ENCODE measurements around the gene POLR1B.
"Not testable (repeated sequence)": the region's sequence is repeated elsewhere in the genome, so short reads cannot be mapped to it uniquely, and the experiment has no call there.

The POLR1B gene, protein sequence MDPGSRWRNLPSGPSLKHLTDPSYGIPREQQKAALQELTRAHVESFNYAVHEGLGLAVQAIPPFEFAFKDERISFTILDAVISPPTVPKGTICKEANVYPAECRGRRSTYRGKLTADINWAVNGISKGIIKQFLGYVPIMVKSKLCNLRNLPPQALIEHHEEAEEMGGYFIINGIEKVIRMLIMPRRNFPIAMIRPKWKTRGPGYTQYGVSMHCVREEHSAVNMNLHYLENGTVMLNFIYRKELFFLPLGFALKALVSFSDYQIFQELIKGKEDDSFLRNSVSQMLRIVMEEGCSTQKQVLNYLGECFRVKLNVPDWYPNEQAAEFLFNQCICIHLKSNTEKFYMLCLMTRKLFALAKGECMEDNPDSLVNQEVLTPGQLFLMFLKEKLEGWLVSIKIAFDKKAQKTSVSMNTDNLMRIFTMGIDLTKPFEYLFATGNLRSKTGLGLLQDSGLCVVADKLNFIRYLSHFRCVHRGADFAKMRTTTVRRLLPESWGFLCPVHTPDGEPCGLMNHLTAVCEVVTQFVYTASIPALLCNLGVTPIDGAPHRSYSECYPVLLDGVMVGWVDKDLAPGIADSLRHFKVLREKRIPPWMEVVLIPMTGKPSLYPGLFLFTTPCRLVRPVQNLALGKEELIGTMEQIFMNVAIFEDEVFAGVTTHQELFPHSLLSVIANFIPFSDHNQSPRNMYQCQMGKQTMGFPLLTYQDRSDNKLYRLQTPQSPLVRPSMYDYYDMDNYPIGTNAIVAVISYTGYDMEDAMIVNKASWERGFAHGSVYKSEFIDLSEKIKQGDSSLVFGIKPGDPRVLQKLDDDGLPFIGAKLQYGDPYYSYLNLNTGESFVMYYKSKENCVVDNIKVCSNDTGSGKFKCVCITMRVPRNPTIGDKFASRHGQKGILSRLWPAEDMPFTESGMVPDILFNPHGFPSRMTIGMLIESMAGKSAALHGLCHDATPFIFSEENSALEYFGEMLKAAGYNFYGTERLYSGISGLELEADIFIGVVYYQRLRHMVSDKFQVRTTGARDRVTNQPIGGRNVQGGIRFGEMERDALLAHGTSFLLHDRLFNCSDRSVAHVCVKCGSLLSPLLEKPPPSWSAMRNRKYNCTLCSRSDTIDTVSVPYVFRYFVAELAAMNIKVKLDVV

DNA sequence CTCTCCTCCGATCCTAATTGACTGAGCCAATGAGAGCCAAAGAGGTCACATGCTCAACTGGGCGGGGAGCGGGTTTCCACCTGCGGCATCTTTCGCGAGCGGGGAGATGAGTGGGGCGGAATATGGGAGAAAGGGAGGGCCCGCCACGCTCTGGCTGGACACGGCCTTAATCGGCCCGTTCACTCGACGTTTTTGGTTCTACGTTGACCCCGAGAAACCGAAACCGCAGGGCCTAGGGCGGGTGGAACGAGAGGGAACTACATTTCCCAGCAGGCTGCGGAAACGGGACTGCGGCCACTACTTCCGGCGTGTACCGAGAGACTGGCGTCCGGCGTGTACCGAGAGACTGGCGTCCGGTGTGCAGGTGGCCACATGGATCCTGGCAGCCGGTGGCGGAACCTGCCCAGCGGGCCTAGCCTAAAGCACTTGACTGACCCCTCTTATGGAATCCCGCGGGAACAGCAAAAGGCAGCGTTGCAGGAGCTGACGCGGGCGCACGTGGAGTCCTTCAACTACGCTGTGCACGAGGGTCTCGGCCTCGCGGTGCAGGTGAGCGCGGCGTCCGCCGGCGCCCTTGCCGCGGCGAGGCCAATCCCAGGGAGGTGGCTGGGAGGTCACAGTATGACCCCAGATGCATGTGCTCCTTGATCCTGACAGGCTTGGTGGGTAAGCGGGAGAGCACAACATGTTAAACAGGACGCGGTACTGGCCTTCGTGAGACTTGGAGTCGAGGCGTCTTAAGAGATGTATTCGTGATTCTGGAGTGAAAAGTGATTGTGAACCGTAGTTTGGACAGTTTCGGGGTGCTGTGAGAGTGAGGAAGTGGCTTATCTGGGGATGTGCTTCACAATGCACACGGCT lies at the start of gene POLR1B:
Gene POLR1B (plus strand): TSS at position 343 of the 861 bp plus-strand sequence. CDS start 30 bp downstream, at position 373.
- no peak for FAIRE-seq
- peak; percentile 71 for DNase-seq (ENCODE audit: low spot score)

DNA sequence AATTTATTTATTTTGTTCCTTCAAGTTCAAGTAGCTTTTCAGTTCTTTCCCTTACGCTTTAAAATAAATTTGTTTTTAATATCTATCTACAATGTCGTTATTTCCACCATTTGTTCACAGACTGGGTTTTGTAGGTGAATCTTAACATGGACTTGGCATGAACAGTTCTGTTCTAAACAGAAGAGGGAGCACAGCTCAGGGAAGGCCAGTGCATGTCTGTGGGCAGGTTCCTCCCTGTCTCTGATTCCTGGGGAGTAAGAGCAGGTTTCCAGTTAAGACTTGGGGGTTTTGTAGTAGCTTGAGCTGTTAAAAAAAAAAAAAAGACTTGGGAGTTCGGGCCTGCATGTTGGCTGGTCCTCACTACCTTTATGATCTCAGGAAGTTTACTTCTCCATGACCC lies 49.2 kb upstream of the POLR1B start:
- FAIRE-seq = no peak
- no peak for DNase-seq (ENCODE audit: low spot score)

DNA sequence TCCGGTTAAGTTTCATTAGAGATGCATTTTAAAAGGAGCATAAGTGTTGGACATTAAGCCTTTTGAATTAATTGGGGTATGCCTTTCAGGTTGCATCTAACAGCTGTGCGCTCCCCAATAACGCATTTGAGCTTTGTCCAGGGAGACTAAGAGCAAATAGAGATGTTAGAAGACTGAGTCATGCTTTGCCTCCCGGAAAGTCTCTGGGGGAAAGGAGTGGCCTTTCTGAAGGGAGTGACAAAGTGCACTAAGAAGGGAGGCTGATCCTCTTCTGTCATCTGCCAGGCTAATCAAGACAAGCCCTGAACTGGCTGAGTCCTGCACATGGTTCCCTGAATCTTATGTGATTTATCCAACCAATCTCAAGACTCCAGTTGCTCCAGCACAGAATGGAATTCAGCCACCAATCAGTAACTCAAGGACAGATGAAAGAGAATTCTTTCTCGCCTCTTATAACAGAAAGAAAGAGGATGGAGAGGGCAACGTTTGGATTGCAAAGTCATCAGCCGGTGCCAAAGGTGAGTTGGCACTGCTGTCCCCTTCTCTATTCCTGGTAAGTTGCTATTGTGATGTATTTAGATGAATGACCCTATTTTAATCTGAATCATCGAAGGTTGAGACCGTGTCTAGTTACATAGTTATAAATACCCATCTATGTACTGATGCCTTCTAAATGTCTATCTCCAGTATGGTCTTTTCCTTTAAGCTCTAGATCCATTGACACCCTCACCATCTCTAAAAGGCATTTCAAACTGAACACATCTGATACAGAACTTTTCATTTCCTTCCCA lies 48.2 kb upstream of the POLR1B start:
- DNase-seq (ENCODE audit: low spot score) = peak; percentile 45
- no peak for FAIRE-seq

DNA sequence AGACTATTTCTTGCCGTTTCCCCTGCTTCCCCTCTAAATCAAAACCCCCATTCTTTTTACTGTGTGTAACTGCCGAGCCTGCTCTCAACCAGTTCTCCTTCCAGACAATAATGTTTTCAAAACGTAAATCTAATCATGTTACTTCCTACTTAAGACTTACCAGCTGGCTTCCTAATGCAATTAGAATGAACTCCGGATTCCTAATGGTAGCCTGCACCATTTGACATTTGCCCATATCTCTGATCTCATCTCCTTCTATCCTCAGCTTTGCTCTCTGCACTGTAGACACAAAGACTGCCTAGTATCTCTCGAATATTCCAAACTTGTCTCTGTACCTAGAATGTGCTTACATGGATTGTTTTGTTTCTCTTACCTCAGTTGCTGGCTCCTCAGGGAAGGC lies 47.4 kb upstream of the POLR1B start:
- FAIRE-seq = no peak
- DNase-seq (ENCODE audit: low spot score) = no peak

DNA sequence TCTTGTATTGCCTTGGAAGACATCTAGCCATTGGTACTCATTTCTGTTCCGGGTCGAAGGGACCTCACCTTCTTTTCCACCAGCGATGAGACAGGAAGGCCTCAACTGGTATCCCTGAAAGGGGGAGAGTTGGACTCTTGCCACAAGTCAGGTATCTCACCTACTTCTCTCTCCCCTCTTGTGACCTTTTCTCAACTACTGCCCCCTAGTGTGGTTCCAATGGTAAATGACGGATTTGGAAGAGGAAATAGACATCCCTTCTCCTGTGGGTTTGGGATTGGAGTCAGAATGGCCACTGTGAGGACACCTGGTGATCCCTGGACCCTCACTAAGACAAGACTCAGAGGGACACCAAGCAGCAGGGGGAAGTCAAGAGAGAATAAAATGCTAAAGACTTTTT lies 46.4 kb upstream of the POLR1B start:
- DNase-seq (ENCODE audit: low spot score); FAIRE-seq: not testable (repeated sequence)

DNA sequence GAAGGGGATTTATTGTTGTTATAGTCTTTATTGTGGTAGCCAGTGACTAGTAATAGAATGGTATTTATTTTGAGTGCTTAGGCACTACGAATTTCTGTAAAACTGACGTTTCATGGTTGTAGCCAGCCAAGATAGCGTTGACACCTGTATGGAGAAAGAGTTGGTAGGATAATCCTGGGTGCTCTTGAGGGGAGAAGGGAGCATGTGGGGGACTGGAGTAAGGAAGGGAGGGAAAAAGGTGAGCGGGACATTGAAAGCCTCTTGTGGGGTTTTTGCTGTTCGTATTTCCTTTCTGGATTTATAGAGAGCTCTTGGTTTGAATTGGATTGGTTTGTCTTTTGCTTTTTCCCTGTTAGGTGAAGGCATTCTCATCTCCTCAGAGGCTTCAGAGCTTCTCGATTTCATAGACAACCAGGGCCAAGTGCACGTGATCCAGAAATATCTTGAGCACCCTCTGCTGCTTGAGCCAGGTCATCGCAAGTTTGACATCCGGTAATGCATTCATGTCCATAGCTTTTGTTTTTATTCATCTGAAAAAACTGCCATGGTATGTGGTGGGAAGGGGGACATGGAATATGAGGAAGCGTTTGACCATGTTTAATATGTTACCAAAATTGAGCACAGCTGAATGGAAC lies 41.3 kb upstream of the POLR1B start:
- peak; percentile 22 for DNase-seq (ENCODE audit: low spot score)

DNA sequence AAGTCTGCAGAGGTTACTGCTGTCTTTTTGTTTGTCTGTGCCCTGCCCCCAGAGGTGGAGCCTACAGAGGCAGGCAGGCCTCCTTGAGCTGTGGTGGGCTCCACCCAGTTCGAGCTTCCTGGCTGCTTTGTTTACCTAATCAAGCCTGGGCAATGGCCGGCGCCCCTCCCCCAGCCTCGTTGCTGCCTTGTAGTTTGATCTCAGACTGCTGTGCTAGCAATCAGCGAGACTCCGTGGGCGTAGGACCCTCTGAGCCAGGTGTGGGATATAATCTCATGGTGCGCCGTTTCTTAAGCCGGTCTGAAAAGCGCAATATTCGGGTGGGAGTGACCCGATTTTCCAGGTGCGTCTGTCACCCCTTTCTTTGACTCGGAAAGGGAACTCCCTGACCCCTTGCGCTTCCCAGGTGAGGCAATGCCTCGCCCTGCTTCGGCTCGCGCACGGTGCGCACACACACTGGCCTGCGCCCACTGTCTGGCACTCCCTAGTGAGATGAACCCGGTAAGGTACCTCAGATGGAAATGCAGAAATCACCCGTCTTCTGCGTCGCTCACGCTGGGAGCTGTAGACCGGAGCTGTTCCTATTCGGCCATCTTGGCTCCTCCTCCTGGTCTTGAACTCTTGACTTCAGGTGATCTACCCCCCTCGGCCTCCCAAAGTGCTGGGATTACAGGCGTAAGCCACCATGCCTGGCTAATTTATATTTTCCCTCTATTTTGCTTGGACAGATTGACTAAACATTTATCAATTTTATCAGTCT lies 32.8 kb upstream of the POLR1B start:
- FAIRE-seq; DNase-seq (ENCODE audit: low spot score): not testable (repeated sequence)

More for the DNA sequence above, 41.3 kb upstream of the POLR1B start:
- peak; percentile 63 for FAIRE-seq

DNA sequence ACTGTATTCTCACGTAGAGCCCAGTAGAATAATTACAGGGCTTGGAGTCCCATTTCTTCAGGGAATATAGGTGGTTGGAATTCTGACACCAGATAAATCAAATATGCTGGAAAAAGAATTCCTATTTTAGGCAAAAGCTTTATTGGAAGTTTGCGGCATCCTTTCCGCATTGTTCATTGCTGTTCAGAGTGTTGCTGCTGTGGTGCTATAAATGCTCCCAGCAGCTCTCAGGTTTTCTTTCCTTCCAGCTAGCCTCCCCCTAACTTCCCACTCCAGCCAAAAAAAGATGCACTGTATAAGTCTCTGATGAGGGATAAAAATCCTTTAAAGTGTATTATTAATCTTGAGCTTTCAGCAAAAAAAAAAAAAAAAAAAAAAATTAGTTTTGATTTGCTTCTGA lies 25.5 kb upstream of the POLR1B start:
- DNase-seq (ENCODE audit: low spot score) = no peak
- FAIRE-seq = no peak

DNA sequence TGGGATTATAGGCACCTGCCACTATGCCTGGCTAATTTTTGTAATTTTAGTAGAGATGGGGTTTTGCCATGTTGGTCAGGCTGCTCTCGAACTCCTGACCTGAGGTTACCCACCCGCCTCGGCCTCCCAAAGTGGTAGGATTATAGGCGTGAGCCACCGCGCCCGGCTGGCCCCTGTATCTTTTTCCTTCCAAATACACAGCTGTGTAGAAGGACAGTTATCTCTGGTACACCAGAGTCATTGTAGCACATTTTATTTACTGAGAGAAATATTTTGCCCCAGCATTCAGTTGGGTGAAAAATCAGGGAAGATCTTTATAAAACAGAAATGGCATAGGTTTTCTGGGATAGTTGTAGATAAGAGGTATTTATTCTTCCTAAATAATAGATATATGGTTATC lies 23.5 kb upstream of the POLR1B start:
- DNase-seq (ENCODE audit: low spot score) (no peak), FAIRE-seq (no peak)

DNA sequence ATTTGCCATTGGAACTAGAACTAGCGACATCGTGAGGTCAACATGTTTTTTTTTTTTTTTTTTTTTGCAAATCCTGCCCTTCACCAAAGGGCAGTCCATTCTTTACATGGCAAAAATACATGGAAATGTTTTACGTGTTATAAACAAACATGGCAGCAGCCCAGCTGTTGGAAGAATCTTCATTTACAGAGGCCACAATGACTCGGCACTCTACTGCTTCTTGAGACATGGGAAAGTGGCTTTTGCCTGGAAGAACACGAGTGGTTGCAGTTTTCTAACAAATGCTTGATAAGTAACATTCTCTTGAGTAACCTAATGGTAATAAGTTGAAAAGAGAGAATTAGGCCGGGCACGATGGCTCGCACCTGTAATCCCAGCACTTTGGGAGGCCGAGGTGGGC lies 22.8 kb upstream of the POLR1B start:
- FAIRE-seq (no peak), DNase-seq (ENCODE audit: low spot score) (no peak)

DNA sequence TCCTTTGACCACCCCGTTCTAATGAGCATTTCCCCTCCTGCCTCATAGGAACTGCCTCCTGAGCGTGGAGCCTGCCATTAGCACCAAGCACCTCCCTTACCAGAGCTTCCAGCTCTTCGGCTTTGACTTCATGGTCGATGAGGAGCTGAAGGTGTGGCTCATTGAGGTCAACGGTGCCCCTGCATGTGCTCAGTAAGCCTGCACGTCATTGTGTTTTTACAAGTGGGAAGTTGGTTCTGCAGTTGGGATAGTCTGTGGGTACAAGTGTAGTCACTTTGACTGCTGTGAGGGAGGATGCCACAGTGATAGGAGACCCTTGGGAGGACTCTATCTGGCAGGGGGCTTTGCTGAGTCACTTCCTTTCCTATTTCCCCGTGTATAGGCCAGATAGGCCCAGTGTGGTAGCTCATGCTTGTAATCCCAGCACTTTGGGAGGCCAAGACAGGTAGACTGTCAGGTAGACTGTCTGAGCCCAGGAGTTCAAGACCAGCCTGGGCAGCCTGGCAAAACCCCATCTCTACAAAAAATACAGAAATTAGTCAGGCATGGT lies 22.0 kb upstream of the POLR1B start:
- no peak for FAIRE-seq
- DNase-seq (ENCODE audit: low spot score) = no peak

DNA sequence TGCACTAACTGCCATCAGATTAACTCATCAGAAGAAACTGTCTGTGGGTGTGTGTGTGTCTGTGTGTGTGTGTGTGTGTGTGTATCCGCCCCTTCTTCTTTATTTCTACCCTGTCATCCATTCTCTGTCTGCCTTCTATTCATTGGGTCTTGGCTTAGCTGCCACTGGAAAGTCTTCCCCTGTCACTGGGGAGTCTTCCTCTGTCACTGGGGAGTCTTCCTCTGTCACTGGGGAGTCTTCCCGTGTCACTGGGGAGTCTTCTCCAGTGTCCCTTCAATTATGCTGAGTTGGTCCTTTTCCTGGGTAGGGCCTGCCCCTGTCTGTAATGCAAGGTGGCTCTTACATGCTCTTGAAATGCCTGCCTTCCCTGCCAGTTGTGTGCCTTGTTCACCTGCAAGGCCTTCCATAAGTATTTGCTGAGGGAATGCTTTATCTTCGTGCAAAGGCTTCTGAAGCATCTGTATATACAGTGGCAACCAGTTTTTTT lies 18.9 kb upstream of the POLR1B start:
- DNase-seq (ENCODE audit: low spot score) = no peak
- FAIRE-seq = no peak

DNA sequence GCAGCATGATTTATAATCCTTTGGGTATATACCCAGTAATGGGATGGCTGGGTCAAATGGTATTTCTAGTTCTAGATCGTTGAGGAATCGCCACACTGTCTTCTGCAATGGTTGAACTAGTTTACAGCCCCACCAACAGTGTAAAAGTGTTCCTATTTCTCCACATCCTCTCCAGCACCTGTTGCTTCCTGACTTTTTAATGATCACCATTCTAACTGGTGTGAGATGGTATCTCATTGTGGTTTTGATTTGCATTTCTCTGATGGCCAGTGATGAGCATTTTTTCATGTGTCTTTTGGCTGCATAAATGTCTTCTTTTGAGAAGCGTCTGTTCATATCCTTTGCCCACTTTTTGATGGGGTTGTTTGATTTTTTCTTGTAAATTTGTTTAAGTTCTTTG lies 18.0 kb upstream of the POLR1B start:
- not testable (repeated sequence) for DNase-seq (ENCODE audit: low spot score); FAIRE-seq

DNA sequence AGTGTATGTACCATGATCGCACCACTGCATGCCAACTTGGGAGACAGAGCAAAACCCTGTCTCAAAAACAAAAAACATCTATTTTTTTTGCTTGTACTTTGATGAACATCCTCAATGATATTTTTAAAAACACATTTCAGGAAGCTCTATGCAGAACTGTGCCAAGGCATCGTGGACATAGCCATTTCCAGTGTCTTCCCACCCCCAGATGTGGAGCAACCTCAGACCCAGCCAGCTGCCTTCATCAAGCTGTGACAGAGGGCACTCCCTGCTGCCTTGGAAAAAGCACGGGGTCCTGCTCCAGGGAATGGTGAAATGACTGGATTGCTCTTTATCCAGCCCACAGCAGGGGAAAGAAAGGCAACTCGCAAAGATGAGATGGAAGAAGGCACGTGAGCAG lies 13.7 kb upstream of the POLR1B start:
- FAIRE-seq = no peak

DNA sequence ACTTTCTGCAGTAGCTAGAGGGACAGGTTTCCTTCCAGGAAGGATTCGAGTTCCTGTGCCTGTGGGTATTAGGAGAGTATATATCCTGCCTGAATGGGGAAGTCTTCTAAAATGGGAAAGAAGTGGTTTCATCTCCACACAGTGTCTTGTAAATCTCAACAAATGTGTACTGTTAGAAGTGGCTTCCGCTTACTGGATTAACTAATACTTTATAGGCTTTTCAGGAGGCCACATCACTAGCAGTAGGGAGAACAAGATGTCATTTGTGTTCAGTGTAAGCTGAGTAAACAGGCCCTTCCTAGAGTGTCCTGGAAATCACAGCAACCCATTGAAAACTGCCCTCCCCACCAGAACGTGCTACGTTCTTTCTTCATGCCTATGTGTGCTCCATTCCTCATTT lies 12.5 kb upstream of the POLR1B start:
- no peak for FAIRE-seq
- no peak for DNase-seq (ENCODE audit: low spot score)

More for the DNA sequence above, 13.7 kb upstream of the POLR1B start:
- DNase-seq (ENCODE audit: low spot score) = no peak

DNA sequence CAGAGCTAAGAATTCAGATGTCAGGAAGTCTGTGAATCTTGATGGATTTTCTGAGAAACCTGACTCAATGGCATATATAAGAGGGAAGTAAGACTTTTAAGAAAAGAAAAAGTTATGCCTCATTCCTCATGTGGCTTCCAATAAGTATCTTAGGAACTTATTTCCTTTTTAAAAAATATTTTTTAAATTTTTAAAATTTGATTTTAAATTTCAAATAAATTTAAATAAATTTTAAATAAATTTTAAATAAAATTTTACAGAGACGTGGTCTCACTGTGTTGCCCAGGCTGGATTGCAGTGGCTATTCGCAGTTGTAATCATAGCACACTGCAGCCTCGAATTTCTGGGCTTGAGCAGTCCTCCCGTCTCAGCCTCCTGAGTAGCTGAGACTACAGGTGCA lies 11.5 kb upstream of the POLR1B start:
- no peak for DNase-seq (ENCODE audit: low spot score)
- no peak for FAIRE-seq

DNA sequence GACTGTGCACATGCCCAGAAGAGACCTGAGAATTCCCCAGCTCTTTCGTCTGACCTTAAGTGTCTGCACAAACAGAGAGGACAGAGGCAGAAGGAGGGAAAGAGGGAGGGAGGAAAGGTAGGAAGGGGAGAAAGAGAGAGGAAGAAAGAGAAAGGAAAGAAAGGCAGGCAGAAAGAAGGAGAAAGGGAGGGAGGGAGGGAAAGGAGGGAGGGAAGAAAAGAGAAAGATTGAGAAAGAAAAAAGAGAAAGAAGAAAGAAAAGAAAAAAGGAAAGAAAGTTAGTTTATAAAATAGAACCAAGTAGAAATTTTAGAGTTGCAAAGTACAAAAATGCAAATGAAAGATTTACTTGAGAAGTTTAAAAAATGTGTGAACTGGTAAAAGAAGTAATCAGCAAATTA lies 7.4 kb upstream of the POLR1B start:
- FAIRE-seq = no peak
- no peak for DNase-seq (ENCODE audit: low spot score)

DNA sequence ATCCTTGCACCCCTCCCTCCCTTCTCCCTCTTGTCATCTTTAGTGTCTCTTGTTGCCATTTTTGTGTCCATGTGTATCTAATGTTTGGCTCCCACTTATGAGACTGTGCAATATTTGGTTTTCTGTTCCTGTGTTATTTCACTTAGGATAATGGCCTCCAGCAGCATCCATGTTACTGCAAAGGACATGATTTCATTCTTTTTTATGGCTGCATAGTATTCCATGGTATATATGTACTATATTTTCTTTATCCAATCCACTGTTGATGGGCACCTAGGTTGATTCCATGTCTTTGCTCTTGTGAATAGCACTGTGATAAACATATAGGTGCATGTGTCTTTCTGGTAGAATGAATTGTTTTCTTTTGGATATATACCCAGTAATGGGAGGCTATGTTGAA lies 5.6 kb upstream of the POLR1B start:
- DNase-seq (ENCODE audit: low spot score); FAIRE-seq: not testable (repeated sequence)

All from RCC 7860 (cell line).